ENCODE measurements around the gene VAV2.

Gene VAV2

DNA sequence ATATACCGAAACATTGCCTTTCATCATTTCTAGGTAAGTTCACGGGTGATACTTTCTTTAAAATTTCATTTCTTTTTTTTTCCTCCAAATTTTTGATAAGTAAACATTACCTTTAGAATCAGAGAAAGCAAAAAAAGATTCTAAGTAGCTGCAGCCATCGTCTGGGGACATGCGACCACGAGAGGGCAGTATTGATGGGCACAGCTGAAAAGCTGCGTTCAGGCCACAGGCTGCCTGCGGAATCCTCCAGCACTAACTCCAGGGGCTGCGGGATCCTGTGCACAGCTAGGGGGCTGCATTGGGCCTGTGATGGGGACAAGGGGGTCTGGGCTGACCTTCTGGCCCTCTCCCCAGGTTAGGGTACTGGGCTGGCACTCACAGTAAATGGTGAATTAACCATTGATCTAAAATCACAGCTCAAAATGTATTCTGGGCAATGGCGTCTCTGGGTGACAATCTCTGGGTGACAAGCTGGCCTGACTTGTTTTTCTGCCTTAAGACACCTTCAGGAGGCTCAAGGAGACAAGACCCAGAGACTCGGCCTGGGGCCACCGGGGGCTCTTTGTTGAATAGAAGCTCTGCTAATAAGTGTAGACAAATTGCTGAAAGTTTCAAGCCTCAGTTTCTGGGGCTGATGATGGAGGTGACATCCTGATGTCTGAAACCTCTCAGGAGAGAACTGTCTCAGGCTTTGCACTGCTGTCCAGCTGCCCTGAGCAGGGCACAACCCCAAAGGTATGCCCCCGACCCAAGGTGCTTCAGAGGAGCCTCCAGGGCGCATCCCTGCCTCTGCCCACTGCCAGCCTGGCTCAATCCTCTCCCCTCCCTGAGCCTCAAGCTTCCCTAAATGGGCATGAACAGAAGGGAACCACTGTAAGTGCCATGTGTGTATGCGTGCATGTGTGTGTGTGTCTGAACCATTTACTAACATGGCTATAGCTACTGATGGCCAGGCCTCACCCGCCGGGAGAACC, 209.7 kb downstream of the VAV2 start:
- DNase-seq (ENCODE audit: low spot score) = peak; percentile 90

- DNase-seq (ENCODE audit: low spot score) = no peak
Measured at GRCh38 chr9:133781828-133782135, 210.3 kb downstream of the VAV2 start.

DNA sequence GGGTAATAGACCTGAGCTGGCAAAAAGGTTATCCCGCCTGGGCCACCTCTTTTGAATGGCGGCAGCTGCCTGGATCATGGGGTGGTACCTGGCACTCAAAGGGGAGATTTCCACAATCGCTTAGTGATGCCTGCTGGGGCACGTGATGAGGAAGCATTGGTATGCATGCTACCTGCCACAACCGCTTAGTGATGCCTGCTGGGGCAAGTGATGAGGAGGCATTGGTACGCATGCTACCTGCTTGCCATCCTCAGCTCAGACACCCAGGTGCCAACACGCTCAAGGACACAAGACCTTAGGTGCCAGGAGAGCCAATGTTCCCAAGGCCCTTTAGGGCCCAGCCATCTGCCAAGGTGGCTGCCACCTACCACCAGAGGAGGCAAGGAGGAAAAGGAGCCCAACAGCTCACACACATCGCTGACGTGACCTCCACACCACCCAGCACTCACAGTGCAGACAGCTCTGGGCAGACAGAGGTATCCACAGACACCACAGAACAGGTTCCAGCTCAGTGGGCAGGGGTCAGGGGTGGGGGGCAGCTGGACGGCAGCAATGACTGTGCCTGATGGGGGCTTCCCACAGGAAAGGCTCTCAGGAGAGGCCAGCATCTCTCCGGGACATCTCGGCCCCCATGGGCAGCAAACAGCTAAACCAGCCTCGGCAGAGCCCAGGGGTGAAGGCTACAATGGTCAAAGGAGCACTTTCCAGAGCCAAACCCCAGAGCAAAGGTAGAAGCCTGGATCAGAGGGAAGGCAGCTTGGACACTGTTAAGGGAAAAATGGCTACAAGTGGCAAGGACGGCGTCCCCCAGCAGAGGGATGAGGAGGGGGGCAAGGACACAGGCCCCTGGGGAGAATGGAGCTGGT, 210.9 kb downstream of the VAV2 start:
- DNase-seq (ENCODE audit: low spot score) = no peak

DNA sequence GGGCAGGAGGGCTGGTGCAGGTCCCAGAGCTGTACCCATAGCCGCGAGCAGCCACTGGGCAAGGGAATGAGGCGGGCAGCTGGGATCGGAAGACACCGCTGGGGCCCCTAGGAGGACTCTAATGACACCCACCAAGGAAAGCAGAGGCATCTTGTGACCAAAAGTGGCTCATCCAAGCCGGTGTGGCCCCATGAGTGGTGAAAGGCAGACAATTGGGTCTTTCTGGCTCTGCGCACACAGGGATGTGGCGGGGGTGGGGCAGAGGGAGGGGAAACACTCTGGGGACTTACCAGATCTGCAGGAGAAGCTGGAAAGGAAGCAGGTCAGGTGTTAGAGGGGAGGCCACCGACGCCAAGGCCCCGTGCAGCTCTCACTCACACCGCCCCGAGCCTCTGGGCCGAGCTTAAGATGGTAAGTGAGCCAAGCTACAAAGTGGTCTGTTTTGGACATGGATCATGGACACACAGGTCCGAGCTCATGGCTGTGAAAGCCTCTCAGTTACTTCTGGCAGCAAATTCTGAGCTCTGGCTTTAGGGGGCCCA, 211.6 kb downstream of the VAV2 start:
- no peak for DNase-seq (ENCODE audit: low spot score)

- DNase-seq (ENCODE audit: low spot score) = no peak
Measured at GRCh38 chr9:133779516-133780403, 212.4 kb downstream of the VAV2 start.

GRCh38 chr9:133779081-133779480, 213.0 kb downstream of the VAV2 start:
- no peak for DNase-seq (ENCODE audit: low spot score)

- no peak for DNase-seq (ENCODE audit: low spot score)
Measured at GRCh38 chr9:133778336-133779013, 213.6 kb downstream of the VAV2 start.

DNA sequence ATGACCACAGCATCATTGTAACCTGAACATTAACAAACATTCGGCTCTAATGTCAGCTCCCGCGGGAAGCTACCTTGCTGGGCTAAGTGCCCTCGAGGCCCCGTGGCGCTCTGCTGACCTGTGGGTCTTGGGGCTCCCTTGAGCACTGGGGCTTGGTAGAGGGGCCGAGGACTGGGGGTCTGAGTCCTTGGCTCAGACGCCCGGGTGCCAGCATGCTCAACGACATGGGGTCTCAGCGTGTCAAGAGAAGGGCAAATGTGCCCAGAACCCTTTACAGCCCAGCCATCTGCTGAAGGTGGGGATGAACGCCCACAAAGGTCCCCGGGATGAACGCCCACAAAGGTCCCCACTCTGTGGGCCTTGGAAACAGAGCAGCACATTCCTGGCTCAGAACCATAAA, 214.3 kb downstream of the VAV2 start:
- no peak for DNase-seq (ENCODE audit: low spot score)

- no peak for DNase-seq (ENCODE audit: low spot score)
Measured at GRCh38 chr9:133777068-133777791, 214.9 kb downstream of the VAV2 start.

DNA sequence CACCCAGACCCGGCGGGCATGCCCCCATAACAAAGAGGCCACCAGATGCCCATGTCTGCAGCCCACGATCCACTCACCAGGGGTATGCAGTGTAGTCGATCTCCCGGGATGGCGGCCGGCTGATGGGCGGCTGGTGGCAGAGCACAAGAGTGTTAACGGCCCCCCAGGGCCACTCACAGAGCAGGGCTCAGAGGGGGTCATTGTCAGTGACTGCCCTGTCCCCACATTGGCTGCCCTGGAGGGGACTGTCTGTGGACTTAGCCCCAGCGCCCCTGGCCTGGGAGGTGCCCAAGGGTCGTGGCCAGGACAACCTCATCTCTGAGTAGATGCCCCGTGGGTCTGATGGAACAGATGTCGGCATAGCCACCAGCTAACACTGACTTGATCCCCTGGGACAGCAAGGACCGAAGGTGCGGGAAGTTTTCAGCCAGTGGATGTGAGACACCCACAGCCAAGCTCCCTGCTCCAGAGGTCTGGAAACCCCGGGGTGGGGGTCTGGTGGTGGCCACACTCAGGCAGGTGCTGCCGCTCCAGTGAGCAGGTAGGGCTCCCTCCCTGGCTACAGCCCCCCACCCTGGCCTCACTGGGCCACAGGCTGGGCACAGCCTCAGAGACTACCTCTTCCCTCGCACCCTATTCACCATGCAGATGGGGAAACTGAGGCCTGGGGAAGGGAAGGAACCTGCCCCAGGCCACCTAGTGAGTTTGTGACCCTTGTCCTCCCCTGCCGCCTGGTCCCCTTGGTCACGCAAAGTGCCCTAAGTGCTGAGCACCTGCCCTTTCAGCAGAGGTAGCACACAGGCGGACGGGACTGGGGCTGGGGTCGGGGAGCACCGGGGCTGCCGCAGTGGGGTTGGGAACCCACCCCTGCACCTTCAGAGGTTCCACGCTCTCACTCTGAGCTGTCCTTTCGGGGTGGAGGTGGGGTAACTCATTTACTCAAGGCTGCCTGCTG, 215.9 kb downstream of the VAV2 start:
- DNase-seq (ENCODE audit: low spot score) = no peak

- DNase-seq (ENCODE audit: low spot score) = no peak
Measured at GRCh38 chr9:133775291-133775690, 216.8 kb downstream of the VAV2 start.

- no peak for DNase-seq (ENCODE audit: low spot score)
Measured at GRCh38 chr9:133774799-133775198, 217.3 kb downstream of the VAV2 start.

- DNase-seq (ENCODE audit: low spot score) = no peak
Measured at GRCh38 chr9:133773889-133774655, 218.1 kb downstream of the VAV2 start.

- no peak for DNase-seq (ENCODE audit: low spot score)
Measured at GRCh38 chr9:133772581-133772980, 219.5 kb downstream of the VAV2 start.

GRCh38 chr9:133771486-133772482, 220.3 kb downstream of the VAV2 start:
- no peak for DNase-seq (ENCODE audit: low spot score)

GRCh38 chr9:133770076-133770777, 221.9 kb downstream of the VAV2 start:
- DNase-seq (ENCODE audit: low spot score) = no peak
